ENCODE results near the gene PIK3AP1. TPM values are rescaled to one million over a fixed set of nuclear protein-coding genes. Genes with fewer than 3 reads are reported as not detected.
A peak's percentile ranks its signal among the peaks of the same experiment; 100 is the strongest.

Gene PIK3AP1
- total RNA-seq, 1 donor from 2014 or later, result 3.8 TPM

- H4K20me1 ChIP-seq (ENCODE audit: low read depth), result peaks cover 25% of the 10 kb centered on the region
Observed at GRCh38 chr10:96560489-96560888, 159.8 kb downstream of the PIK3AP1 start.

DNA sequence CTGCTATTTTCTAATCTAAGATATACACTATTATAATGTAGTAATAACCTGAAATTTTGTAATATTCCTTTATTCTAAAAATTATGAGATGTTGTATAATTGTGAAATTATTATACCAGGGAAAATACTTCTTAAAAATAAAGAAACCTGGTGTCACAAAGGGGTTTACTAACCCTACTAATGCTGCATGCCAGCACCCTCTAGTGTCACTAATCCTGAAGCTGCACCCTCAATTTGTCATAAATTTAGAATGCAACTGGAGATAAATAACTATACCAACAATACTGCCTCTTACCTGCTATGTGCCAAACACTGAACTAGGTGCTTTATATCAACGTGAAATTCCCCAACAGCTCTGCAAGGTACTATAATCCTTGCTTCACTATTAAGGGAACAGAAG is 164.3 kb downstream of the PIK3AP1 start:
- no peak overlapping the region for H3K27ac ChIP-seq
- no peaks in the 10 kb centered on the region for H3K9me3 Mint-ChIP-seq
- peak; percentile 50 for DNase-seq (ENCODE audit: low spot score)

More at GRCh38 chr10:96560489-96560888, 159.8 kb downstream of the PIK3AP1 start:
- H3K9me3 ChIP-seq (ENCODE audit: low read depth), result no peaks in the 10 kb centered on the region
- H3K79me2 ChIP-seq (ENCODE audit: low read depth), result peaks cover 28% of the 10 kb centered on the region
- H2AFZ ChIP-seq (replicated peaks), result no peak overlapping the region
- Mint-ChIP-seq H3K36me3 (peaks cover 28% of the 10 kb centered on the region), H3K9me3 (no peaks in the 10 kb centered on the region), H3K4me1 (no peaks in the 10 kb centered on the region), H3K4me3 (no peak overlapping the region), H3K27me3 (ENCODE audit: insufficient read depth, low read depth) (no peaks in the 10 kb centered on the region), H3K27ac (no peak overlapping the region)
- H3K4me3 ChIP-seq, result no peak overlapping the region
- peaks cover 7% of the 10 kb centered on the region for H3F3A ChIP-seq (ENCODE audit: low read depth)
- no peak for DNase-seq (ENCODE audit: low spot score)
- H3K36me3 ChIP-seq, result peaks cover 13% of the 10 kb centered on the region
- H3K4me1 ChIP-seq, result no peaks in the 10 kb centered on the region
- no peak overlapping the region for H3K27ac ChIP-seq
- TF ChIP-seq EZH2 (IDR thresholded peaks at IDR 0.05), result no peak
- TF ChIP-seq, protein P1, sequence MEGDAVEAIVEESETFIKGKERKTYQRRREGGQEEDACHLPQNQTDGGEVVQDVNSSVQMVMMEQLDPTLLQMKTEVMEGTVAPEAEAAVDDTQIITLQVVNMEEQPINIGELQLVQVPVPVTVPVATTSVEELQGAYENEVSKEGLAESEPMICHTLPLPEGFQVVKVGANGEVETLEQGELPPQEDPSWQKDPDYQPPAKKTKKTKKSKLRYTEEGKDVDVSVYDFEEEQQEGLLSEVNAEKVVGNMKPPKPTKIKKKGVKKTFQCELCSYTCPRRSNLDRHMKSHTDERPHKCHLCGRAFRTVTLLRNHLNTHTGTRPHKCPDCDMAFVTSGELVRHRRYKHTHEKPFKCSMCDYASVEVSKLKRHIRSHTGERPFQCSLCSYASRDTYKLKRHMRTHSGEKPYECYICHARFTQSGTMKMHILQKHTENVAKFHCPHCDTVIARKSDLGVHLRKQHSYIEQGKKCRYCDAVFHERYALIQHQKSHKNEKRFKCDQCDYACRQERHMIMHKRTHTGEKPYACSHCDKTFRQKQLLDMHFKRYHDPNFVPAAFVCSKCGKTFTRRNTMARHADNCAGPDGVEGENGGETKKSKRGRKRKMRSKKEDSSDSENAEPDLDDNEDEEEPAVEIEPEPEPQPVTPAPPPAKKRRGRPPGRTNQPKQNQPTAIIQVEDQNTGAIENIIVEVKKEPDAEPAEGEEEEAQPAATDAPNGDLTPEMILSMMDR (IDR thresholded peaks at IDR 0.05), result no peak
- TF ChIP-seq EZH2phosphoT487 (IDR thresholded peaks at IDR 0.05), result no peak
- H3K27me3 ChIP-seq, result no peaks in the 10 kb centered on the region
- no peak overlapping the region for H3K9ac ChIP-seq
- no peak overlapping the region for H3K4me2 ChIP-seq

GRCh38 chr10:96555330-96555729 is 165.0 kb downstream of the PIK3AP1 start:
- no peak overlapping the region for H3K4me3 Mint-ChIP-seq
- H3K36me3 ChIP-seq, result peaks cover 13% of the 10 kb centered on the region
- peaks cover 7% of the 10 kb centered on the region for H3F3A ChIP-seq (ENCODE audit: low read depth)
- H3K36me3 Mint-ChIP-seq, result peaks cover 14% of the 10 kb centered on the region
- no peaks in the 10 kb centered on the region for H3K27me3 Mint-ChIP-seq (ENCODE audit: insufficient read depth, low read depth)
- DNase-seq (ENCODE audit: low spot score), result no peak
- peaks cover 24% of the 10 kb centered on the region for H3K79me2 ChIP-seq (ENCODE audit: low read depth)
- no peak overlapping the region for H3K4me3 ChIP-seq
- TF ChIP-seq EZH2 (IDR thresholded peaks at IDR 0.05) (no peak), EZH2phosphoT487 (IDR thresholded peaks at IDR 0.05) (no peak)
- TF ChIP-seq, protein P1 (IDR thresholded peaks at IDR 0.05), result no peak
- H2AFZ ChIP-seq (replicated peaks), result no peak overlapping the region
- H3K4me2 ChIP-seq, result no peak overlapping the region
- H4K20me1 ChIP-seq (ENCODE audit: low read depth), result peaks cover 45% of the 10 kb centered on the region
- H3K27me3 ChIP-seq, result no peaks in the 10 kb centered on the region
- H3K4me1 ChIP-seq, result peaks cover 12% of the 10 kb centered on the region
- H3K9me3 ChIP-seq (ENCODE audit: low read depth), result no peaks in the 10 kb centered on the region
- H3K9ac ChIP-seq, result no peak overlapping the region
- H3K9me3 Mint-ChIP-seq, result no peaks in the 10 kb centered on the region
- H3K27ac ChIP-seq, result no peak overlapping the region
- H3K4me1 Mint-ChIP-seq, result no peaks in the 10 kb centered on the region
- H3K27ac Mint-ChIP-seq, result no peak overlapping the region

More for the DNA sequence above, 164.3 kb downstream of the PIK3AP1 start:
- H3K36me3 Mint-ChIP-seq, result peaks cover 18% of the 10 kb centered on the region
- peaks cover 45% of the 10 kb centered on the region for H4K20me1 ChIP-seq (ENCODE audit: low read depth)
- no peak overlapping the region for H3K9ac ChIP-seq
- H3K4me1 ChIP-seq, result peaks cover 12% of the 10 kb centered on the region
- H3K4me3 ChIP-seq, result no peak overlapping the region
- no peaks in the 10 kb centered on the region for H3K27me3 Mint-ChIP-seq (ENCODE audit: insufficient read depth, low read depth)
- no peak overlapping the region for H3K4me2 ChIP-seq
- no peaks in the 10 kb centered on the region for H3K27me3 ChIP-seq
- no peaks in the 10 kb centered on the region for H3K9me3 ChIP-seq (ENCODE audit: low read depth)
- no peak overlapping the region for H3K4me3 Mint-ChIP-seq
- TF ChIP-seq, protein P1 (IDR thresholded peaks at IDR 0.05), result peak; percentile 72
- TF ChIP-seq EZH2 (IDR thresholded peaks at IDR 0.05), result no peak
- TF ChIP-seq EZH2phosphoT487 (IDR thresholded peaks at IDR 0.05), result no peak
- peaks cover 7% of the 10 kb centered on the region for H3F3A ChIP-seq (ENCODE audit: low read depth)
- peaks cover 13% of the 10 kb centered on the region for H3K36me3 ChIP-seq
- H3K27ac Mint-ChIP-seq, result no peak overlapping the region
- no peak overlapping the region for H2AFZ ChIP-seq (replicated peaks)
- no peaks in the 10 kb centered on the region for H3K4me1 Mint-ChIP-seq
- peaks cover 24% of the 10 kb centered on the region for H3K79me2 ChIP-seq (ENCODE audit: low read depth)
